Measurements from ENCODE around the gene MTA3.
"Not testable (repeated sequence)": the region's sequence is repeated elsewhere in the genome, so short reads cannot be mapped to it uniquely, and the experiment has no call there.

The MTA3 gene

DNA sequence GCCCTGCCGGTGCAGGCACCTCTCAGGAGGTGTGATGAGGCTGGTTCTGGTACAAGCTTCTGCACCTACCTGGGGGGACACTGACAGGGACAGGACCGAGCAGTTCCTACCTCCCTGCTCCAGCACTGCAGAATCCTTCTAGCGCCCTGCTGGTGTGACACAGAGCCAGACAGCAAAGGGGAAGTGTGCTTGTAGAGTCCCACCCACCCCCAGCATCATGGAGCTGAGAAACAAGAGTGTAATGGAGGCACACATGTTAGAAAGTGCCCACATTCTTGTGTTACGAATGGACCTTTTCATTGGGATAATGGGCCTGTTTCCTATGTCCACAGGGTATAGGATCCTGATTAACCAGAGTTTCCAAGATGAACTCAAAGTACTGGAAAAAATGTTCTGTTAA lies 157.2 kb downstream of the MTA3 start:
- H3K4me3 ChIP-seq = no peak overlapping the region
- H3K36me3 ChIP-seq = peaks cover 0 to 7% (median 5%) of the 10 kb centered on the region in 3 donors
- no peak overlapping the region for H3K27ac ChIP-seq
- intact Hi-C loops (cut with DNase I; ENCODE audit: low total_unique reads) = no loop called here
- H3K9me3 ChIP-seq = peaks cover 0 to 10% (median 0%) of the 10 kb centered on the region in 3 donors
- H3K27me3 ChIP-seq = no peaks in the 10 kb centered on the region
- no peaks in the 10 kb centered on the region for H3K4me1 ChIP-seq
- TF ChIP-seq, protein P1, sequence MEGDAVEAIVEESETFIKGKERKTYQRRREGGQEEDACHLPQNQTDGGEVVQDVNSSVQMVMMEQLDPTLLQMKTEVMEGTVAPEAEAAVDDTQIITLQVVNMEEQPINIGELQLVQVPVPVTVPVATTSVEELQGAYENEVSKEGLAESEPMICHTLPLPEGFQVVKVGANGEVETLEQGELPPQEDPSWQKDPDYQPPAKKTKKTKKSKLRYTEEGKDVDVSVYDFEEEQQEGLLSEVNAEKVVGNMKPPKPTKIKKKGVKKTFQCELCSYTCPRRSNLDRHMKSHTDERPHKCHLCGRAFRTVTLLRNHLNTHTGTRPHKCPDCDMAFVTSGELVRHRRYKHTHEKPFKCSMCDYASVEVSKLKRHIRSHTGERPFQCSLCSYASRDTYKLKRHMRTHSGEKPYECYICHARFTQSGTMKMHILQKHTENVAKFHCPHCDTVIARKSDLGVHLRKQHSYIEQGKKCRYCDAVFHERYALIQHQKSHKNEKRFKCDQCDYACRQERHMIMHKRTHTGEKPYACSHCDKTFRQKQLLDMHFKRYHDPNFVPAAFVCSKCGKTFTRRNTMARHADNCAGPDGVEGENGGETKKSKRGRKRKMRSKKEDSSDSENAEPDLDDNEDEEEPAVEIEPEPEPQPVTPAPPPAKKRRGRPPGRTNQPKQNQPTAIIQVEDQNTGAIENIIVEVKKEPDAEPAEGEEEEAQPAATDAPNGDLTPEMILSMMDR (IDR thresholded peaks at IDR 0.05) = no peak
- peak in 1 of 2 donors; percentile 34 for DNase-seq

DNA sequence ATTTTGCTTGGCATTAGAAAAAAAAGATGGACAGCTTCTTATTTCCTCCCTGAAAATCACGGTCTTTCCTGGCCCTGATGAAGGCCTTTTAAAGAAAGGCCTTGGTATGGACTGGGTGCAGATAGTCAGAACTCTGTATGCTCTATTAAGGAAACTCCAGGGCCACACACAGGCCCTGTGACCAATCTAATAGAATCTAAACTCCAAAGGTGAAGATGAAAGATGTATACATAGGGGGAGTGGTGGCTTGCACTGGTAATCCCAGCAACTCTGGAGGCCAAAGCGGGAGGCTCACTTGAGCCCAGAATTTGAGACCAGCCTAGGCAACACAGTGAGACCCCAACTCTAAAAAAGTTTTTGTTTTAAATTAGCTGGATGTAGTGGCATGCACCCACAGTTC lies 158.2 kb downstream of the MTA3 start:
- no peaks in the 10 kb centered on the region for H3K4me1 ChIP-seq
- no peaks in the 10 kb centered on the region for H3K27me3 ChIP-seq
- no peak overlapping the region for H3K4me3 ChIP-seq
- H3K36me3 ChIP-seq = peaks cover 0 to 7% (median 5%) of the 10 kb centered on the region in 3 donors
- TF ChIP-seq, protein P1 (IDR thresholded peaks at IDR 0.05) = no peak
- H3K9me3 ChIP-seq = peaks cover 0 to 10% (median 0%) of the 10 kb centered on the region in 3 donors
- intact Hi-C loops (cut with DNase I; ENCODE audit: low total_unique reads) = no loop called here
- no peak for DNase-seq
- no peak overlapping the region for H3K27ac ChIP-seq

DNA sequence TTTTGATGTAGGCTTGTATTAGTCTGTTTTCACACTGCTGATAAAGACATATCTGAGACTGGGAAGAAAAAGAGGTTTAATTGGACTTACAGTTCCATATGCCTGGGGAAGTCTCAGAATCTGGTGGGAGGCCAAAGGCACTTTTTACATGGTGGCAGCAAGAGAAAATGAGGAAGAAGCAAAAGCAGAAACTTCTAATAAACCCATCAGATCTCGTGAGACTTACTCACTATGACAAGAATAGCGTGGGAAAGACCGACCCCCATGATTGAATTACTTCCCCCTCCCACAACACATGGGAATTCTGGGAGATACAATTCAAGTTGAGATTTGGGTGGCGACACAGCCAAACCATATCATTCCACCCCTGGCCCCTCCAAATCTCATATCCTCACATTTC lies 162.9 kb downstream of the MTA3 start:
- DNase-seq; H3K4me1 ChIP-seq; H3K27me3 ChIP-seq; H3K27ac ChIP-seq; H3K4me3 ChIP-seq; intact Hi-C loops (cut with DNase I; ENCODE audit: low total_unique reads): not testable (repeated sequence)
- Histone ChIP-seq H3K9me3 (peaks cover 0 to 10% (median 0%) of the 10 kb centered on the region in 3 donors), H3K36me3 (peaks cover 10 to 20% (median 17%) of the 10 kb centered on the region in 3 donors)

DNA sequence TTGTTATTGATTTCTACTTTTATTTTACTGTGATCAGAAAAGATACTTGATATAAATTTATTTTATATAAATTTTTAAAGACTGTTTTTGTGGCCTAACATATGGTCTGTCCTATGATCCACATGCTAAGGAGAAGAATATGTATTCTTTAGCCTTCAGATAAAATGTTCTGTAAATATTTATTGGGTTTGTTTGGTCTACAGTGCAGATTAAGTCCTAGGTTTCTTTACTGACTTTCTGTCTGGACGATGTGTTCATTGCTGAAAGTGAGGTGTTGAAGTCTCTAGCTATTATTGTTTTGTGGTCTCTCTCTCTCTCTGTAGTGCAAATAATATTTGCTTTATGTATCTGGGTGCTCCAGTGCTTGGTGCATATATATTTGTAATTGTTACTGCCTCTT lies 165.4 kb downstream of the MTA3 start:
- Histone ChIP-seq H3K4me3 (no peak overlapping the region), H3K27me3 (no peaks in the 10 kb centered on the region), H3K36me3 (peaks cover 17 to 29% (median 22%) of the 10 kb centered on the region in 3 donors), H3K9me3 (peaks cover 0 to 10% (median 0%) of the 10 kb centered on the region in 3 donors), H3K4me1 (no peaks in the 10 kb centered on the region), H3K27ac (no peak overlapping the region)
- TF ChIP-seq, protein P1 (IDR thresholded peaks at IDR 0.05) = no peak
- DNase-seq = no peak
- intact Hi-C loops (cut with DNase I; ENCODE audit: low total_unique reads) = no loop called here

DNA sequence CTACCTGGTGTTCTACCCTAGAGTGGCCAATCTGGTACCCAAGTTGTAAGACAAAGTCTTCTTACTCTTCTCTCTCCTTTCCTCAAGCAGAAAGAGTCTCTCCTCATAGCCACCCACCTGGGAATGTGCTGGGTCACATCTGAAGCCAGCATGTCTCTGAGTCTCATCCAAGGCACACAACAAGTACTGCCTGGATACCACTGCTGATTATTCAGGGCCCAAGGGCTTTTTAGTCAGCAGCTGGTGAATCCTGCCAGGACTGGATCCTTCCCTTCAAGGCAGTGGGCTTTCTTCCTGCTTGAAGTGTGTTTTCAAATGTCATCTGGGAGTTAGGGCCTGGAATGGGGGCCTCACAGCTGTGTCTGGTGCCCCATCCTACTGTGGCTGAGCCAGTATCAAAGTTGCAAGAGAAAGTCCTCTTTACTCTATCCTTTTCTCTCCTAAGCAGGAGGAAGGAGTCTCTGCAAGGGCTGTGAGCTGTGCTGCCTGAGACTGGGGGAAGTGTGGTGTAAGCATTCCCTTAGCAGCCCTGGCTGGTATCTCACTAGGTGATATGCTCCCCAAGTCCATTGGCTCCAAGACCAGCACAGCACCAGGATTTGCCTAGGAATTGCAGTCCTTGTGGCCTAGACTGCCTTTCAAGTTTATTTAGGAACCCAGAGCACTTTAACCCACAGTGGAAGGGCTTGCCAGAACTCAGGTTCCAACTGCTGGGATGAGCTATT lies 168.3 kb downstream of the MTA3 start:
- no peak overlapping the region for H3K4me3 ChIP-seq
- intact Hi-C loops (cut with DNase I; ENCODE audit: low total_unique reads) = no loop called here
- no peaks in the 10 kb centered on the region for H3K4me1 ChIP-seq
- H3K36me3 ChIP-seq = peaks cover 17 to 45% (median 22%) of the 10 kb centered on the region in 3 donors
- DNase-seq = no peak
- TF ChIP-seq, protein P1 (IDR thresholded peaks at IDR 0.05) = no peak
- no peaks in the 10 kb centered on the region for H3K9me3 ChIP-seq
- no peaks in the 10 kb centered on the region for H3K27me3 ChIP-seq
- H3K27ac ChIP-seq = no peak overlapping the region

DNA sequence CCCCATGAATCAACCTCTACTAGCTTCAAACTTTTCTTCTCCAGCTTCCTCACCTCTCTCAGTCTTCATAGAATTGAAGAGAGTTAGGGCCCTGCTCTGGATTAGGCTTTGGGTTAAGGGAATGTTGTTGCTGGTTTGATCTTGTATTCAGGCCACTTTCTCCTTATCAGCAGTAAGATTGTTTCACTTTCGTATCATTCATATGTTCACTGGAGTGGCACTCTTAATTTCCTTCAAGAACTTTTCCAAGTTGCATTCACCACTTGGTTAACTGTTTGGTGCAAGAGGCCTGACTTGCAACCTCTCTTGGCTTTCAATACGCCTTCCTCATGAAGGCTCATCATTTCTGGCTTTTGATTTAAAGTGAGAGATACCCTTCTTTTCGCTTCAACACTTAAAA lies 172.7 kb downstream of the MTA3 start:
- intact Hi-C loops (cut with DNase I; ENCODE audit: low total_unique reads) = no loop called here
- no peak for DNase-seq

More for the DNA sequence above, 172.7 kb downstream of the MTA3 start:
- H3K4me3 ChIP-seq = no peak overlapping the region
- H3K27me3 ChIP-seq = no peaks in the 10 kb centered on the region
- TF ChIP-seq, protein P1 (IDR thresholded peaks at IDR 0.05) = no peak
- no peaks in the 10 kb centered on the region for H3K4me1 ChIP-seq
- H3K27ac ChIP-seq = no peak overlapping the region
- no peaks in the 10 kb centered on the region for H3K9me3 ChIP-seq
- H3K36me3 ChIP-seq = peaks cover 7 to 27% (median 9%) of the 10 kb centered on the region in 3 donors
